ENCODE data around the gene RHOV. TPM values are rescaled to one million over a fixed set of nuclear protein-coding genes. Genes with fewer than 3 reads are reported as not detected.

RHOV gene
- polyA plus RNA-seq, 1 of the 3 experiments (the other 2 are of a cell fraction), result 0.62 TPM

GRCh38 chr15:40915679-40916078, 41.6 kb upstream of the RHOV start:
- H3K9me3 ChIP-seq, result no peaks in the 10 kb centered on the region
- no peak for DNase-seq
- H2AFZ ChIP-seq (ENCODE audit: low read depth), result no peak overlapping the region
- no peak overlapping the region for H3K4me2 ChIP-seq
- no peak overlapping the region for H3K4me3 ChIP-seq (ENCODE audit: low read depth in 2 of 2, low read length in 1 of 2)
- no peaks in the 10 kb centered on the region for H3F3A ChIP-seq (replicated peaks; ENCODE audit: insufficient read depth)
- H3K9ac ChIP-seq, result no peak overlapping the region
- 86% methylated on average over 1 of the region's 6 CpGs for WGBS (ENCODE audit: low lambda C conversion rate)
- POLR2A ChIA-PET, result interaction anchor here (1.2 kb wide), 1 partner anchor 13 kb away, joined by 3 read pairs; no protein-coding TSS in a partner anchor
- no peaks in the 10 kb centered on the region for H3K9me2 ChIP-seq
- H3K79me2 ChIP-seq (ENCODE audit: insufficient read depth), result no peaks in the 10 kb centered on the region
- H3K4me1 ChIP-seq (ENCODE audit: control insufficient read depth in 1 of 2, insufficient read depth in 2 of 2, low read depth in 1 of 2, low read length in 1 of 2), result peaks cover 0 to 10% of the 10 kb centered on the region in 2 experiments; a peak in 1 of 4 replicates
- TF ChIP-seq RAD21 (IDR thresholded peaks at IDR 0.05; ENCODE audit: low read length), result no peak
- no peak for TF ChIP-seq RFX5 (IDR thresholded peaks at IDR 0.05; ENCODE audit: low read length)
- no peak for TF ChIP-seq TEAD4 (IDR thresholded peaks at IDR 0.05; ENCODE audit: borderline replicate concordance, insufficient read depth)
- no peak for TF ChIP-seq EP300 (IDR thresholded peaks at IDR 0.05; ENCODE audit: borderline replicate concordance in 1 of 2, low read depth in 1 of 2, low read length in 1 of 2)
- TF ChIP-seq MAX (IDR thresholded peaks at IDR 0.05; ENCODE audit: low read depth), result no peak
- no peak for TF ChIP-seq FOXJ3 (CRISPR knock-in tag; IDR thresholded peaks at IDR 0.05)
- no peak for TF ChIP-seq SMC3 (IDR thresholded peaks at IDR 0.05; ENCODE audit: low read depth, low read length)
- no peak for TF ChIP-seq TCF12 (IDR thresholded peaks at IDR 0.05)
- TF ChIP-seq EZH2phosphoT487 (IDR thresholded peaks at IDR 0.05; ENCODE audit: borderline replicate concordance, low read depth), result no peak
- TF ChIP-seq POLR2AphosphoS5 (IDR thresholded peaks at IDR 0.05; ENCODE audit: low read depth, low read length), result no peak
- TF ChIP-seq RCOR1 (IDR thresholded peaks at IDR 0.05; ENCODE audit: low read length), result no peak
- no peak for TF ChIP-seq NRF1 (IDR thresholded peaks at IDR 0.05; ENCODE audit: low read depth, low read length)
- TF ChIP-seq GATA2 (CRISPR knock-in tag; IDR thresholded peaks at IDR 0.05), result no peak
- TF ChIP-seq, protein P1, sequence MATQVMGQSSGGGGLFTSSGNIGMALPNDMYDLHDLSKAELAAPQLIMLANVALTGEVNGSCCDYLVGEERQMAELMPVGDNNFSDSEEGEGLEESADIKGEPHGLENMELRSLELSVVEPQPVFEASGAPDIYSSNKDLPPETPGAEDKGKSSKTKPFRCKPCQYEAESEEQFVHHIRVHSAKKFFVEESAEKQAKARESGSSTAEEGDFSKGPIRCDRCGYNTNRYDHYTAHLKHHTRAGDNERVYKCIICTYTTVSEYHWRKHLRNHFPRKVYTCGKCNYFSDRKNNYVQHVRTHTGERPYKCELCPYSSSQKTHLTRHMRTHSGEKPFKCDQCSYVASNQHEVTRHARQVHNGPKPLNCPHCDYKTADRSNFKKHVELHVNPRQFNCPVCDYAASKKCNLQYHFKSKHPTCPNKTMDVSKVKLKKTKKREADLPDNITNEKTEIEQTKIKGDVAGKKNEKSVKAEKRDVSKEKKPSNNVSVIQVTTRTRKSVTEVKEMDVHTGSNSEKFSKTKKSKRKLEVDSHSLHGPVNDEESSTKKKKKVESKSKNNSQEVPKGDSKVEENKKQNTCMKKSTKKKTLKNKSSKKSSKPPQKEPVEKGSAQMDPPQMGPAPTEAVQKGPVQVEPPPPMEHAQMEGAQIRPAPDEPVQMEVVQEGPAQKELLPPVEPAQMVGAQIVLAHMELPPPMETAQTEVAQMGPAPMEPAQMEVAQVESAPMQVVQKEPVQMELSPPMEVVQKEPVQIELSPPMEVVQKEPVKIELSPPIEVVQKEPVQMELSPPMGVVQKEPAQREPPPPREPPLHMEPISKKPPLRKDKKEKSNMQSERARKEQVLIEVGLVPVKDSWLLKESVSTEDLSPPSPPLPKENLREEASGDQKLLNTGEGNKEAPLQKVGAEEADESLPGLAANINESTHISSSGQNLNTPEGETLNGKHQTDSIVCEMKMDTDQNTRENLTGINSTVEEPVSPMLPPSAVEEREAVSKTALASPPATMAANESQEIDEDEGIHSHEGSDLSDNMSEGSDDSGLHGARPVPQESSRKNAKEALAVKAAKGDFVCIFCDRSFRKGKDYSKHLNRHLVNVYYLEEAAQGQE (IDR thresholded peaks at IDR 0.05; ENCODE audit: low read depth, low read length), result no peak
- TF ChIP-seq, protein P2, sequence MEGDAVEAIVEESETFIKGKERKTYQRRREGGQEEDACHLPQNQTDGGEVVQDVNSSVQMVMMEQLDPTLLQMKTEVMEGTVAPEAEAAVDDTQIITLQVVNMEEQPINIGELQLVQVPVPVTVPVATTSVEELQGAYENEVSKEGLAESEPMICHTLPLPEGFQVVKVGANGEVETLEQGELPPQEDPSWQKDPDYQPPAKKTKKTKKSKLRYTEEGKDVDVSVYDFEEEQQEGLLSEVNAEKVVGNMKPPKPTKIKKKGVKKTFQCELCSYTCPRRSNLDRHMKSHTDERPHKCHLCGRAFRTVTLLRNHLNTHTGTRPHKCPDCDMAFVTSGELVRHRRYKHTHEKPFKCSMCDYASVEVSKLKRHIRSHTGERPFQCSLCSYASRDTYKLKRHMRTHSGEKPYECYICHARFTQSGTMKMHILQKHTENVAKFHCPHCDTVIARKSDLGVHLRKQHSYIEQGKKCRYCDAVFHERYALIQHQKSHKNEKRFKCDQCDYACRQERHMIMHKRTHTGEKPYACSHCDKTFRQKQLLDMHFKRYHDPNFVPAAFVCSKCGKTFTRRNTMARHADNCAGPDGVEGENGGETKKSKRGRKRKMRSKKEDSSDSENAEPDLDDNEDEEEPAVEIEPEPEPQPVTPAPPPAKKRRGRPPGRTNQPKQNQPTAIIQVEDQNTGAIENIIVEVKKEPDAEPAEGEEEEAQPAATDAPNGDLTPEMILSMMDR (IDR thresholded peaks at IDR 0.05), result no peak
- no peak for TF ChIP-seq ZBTB33 (IDR thresholded peaks at IDR 0.05; ENCODE audit: borderline replicate concordance, low read depth)
- no peak for TF ChIP-seq FOXM1 (IDR thresholded peaks at IDR 0.05; ENCODE audit: low read depth)
- TF ChIP-seq YY1 (IDR thresholded peaks at IDR 0.05; ENCODE audit: low read depth), result no peak
- no peak for TF ChIP-seq FOSL2 (IDR thresholded peaks at IDR 0.05; ENCODE audit: borderline replicate concordance, low read depth)
- H3K27me3 ChIP-seq (ENCODE audit: insufficient read depth), result no peaks in the 10 kb centered on the region
- CTCF ChIA-PET, result interaction anchor here (0.9 to 33.6 kb wide), 6 partner anchors 14 to 269 kb away, joined by 3 to 675 read pairs (median 15); partner anchors contain the start of genes DLL4 and VPS18
- no peaks in the 10 kb centered on the region for H4K20me1 ChIP-seq (ENCODE audit: insufficient read depth)
- H3K36me3 ChIP-seq (replicated peaks in 1 of 2; ENCODE audit: control insufficient read depth in 1 of 2, insufficient read depth in 2 of 2, low read length in 1 of 2), result no peaks in the 10 kb centered on the region
- H3K27ac ChIP-seq (ENCODE audit: low read depth in 2 of 2, low read length in 1 of 2), result no peak overlapping the region

All from SK-N-SH (cell line).